ENCODE results near the gene INHA. TPM values are rescaled to one million over a fixed set of nuclear protein-coding genes. Genes with fewer than 3 reads are reported as not detected.
A peak's percentile ranks its signal among the peaks of the same experiment; 100 is the strongest.

Gene INHA
- total RNA-seq, 4 donors from 2014 or later = 0.34 to 3.5 (median 1.5) TPM; not detected in 1

DNA sequence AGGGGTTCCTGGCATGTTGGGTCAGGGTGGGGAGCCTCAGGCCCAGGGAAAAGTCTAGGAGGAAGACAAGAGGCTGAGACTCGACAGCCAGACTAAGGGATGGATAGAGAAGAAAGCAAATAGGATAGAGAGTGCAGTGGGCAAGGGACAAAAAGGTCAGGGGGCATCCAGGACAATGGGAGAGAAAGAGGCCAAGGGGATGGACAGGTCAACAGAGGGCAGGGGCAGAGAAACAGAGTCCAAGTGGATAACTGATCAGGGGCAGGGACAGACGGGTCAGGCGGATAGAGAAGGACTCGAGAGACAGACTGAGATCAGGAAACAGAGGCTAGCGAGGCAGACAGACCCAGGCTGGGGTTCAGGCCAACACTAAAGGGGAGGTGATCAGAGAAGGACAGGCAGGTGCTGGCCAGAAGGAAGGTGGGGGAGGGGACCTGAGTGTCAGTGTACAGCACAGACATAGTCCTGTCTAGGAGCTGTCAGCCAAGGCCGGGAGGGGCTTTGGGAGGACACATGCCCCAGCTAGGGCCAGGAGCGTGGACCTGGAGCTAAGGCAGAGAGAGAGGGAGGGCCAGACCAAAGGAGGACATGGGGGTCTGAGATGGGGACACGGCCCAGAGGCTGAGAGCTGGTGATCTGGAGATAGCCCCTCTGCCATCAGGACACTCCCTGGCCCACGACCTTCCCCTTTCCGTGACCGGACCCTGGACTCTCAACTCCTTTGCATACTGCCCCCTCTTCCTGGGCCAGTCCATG lies 45.6 kb upstream of the INHA start:
- H3K4me1 ChIP-seq = peaks cover 21% of the 10 kb centered on the region
- TF ChIP-seq, protein P1, sequence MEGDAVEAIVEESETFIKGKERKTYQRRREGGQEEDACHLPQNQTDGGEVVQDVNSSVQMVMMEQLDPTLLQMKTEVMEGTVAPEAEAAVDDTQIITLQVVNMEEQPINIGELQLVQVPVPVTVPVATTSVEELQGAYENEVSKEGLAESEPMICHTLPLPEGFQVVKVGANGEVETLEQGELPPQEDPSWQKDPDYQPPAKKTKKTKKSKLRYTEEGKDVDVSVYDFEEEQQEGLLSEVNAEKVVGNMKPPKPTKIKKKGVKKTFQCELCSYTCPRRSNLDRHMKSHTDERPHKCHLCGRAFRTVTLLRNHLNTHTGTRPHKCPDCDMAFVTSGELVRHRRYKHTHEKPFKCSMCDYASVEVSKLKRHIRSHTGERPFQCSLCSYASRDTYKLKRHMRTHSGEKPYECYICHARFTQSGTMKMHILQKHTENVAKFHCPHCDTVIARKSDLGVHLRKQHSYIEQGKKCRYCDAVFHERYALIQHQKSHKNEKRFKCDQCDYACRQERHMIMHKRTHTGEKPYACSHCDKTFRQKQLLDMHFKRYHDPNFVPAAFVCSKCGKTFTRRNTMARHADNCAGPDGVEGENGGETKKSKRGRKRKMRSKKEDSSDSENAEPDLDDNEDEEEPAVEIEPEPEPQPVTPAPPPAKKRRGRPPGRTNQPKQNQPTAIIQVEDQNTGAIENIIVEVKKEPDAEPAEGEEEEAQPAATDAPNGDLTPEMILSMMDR (IDR thresholded peaks at IDR 0.05) = no peak
- TF ChIP-seq POLR2AphosphoS5 (IDR thresholded peaks at IDR 0.05) = no peak
- no peak for TF ChIP-seq EP300 (IDR thresholded peaks at IDR 0.05)
- no peak for TF ChIP-seq POLR2A (IDR thresholded peaks at IDR 0.05)
- no peaks in the 10 kb centered on the region for H3K9me3 ChIP-seq
- WGBS = 68% methylated on average over 9 of the region's 11 CpGs
- H3K27me3 ChIP-seq = peaks cover 89% of the 10 kb centered on the region
- DNase-seq (ENCODE audit: low spot score in 2 of 2) = no peak
- no peak overlapping the region for H3K4me3 ChIP-seq
- no peak overlapping the region for H3K27ac ChIP-seq
- no peaks in the 10 kb centered on the region for H3K36me3 ChIP-seq

DNA sequence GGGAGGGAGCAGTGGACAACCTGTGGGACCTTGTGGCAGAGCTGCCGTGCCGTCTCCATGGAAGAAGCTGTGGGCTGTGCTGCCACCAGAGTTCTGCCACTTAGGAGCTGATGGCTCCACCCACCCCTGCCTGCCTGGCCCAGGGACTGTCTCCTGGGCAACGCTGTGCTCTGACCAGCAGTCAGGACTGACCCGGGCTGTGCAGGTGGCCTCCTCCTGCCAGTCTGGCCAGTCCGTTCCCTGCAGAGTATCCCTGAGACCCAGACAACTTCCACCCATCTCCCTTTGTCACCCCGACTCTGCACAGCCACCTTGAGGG lies 45.1 kb upstream of the INHA start:
- Histone ChIP-seq H3K27me3 (peaks cover 89% of the 10 kb centered on the region), H3K9me3 (no peaks in the 10 kb centered on the region), H3K36me3 (no peaks in the 10 kb centered on the region), H3K4me1 (peaks cover 19% of the 10 kb centered on the region), H3K27ac (no peak overlapping the region), H3K4me3 (no peak overlapping the region)
- WGBS = 52% methylated on average over 3 of the region's 6 CpGs
- DNase-seq (ENCODE audit: low spot score in 2 of 2) = no peak
- TF ChIP-seq POLR2AphosphoS5 (IDR thresholded peaks at IDR 0.05) (no peak), EP300 (IDR thresholded peaks at IDR 0.05) (no peak), POLR2A (IDR thresholded peaks at IDR 0.05) (no peak)
- TF ChIP-seq, protein P1 (IDR thresholded peaks at IDR 0.05) = no peak

DNA sequence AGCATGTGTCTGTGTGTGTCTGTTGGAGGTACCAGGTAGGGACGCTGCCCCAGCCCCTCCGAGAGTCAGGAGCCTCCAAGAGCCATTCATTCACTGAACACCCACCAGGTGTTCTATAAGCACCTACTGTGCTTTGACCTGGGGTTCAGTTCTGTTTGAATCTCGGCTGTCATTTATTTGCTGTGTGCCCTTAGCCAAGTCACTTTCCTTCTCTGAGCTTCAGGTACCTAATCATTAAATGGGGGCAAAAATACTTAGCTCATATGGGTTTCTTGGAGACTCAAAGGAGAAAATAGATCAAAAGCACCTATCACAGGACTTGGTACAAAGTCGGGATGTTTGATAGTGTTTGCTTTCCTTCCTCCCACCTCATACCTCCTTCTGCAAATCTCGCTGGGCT lies 44.6 kb upstream of the INHA start:
- no peak for DNase-seq (ENCODE audit: low spot score in 2 of 2)
- no peaks in the 10 kb centered on the region for H3K9me3 ChIP-seq
- no peak overlapping the region for H3K27ac ChIP-seq
- H3K4me3 ChIP-seq = no peak overlapping the region
- TF ChIP-seq POLR2A (IDR thresholded peaks at IDR 0.05) (no peak), EP300 (IDR thresholded peaks at IDR 0.05) (no peak), POLR2AphosphoS5 (IDR thresholded peaks at IDR 0.05) (no peak)
- TF ChIP-seq, protein P1 (IDR thresholded peaks at IDR 0.05) = no peak
- 54% methylated on average over 5 of the region's 5 CpGs for WGBS
- no peaks in the 10 kb centered on the region for H3K36me3 ChIP-seq
- peaks cover 15% of the 10 kb centered on the region for H3K4me1 ChIP-seq
- H3K27me3 ChIP-seq = peaks cover 88% of the 10 kb centered on the region

DNA sequence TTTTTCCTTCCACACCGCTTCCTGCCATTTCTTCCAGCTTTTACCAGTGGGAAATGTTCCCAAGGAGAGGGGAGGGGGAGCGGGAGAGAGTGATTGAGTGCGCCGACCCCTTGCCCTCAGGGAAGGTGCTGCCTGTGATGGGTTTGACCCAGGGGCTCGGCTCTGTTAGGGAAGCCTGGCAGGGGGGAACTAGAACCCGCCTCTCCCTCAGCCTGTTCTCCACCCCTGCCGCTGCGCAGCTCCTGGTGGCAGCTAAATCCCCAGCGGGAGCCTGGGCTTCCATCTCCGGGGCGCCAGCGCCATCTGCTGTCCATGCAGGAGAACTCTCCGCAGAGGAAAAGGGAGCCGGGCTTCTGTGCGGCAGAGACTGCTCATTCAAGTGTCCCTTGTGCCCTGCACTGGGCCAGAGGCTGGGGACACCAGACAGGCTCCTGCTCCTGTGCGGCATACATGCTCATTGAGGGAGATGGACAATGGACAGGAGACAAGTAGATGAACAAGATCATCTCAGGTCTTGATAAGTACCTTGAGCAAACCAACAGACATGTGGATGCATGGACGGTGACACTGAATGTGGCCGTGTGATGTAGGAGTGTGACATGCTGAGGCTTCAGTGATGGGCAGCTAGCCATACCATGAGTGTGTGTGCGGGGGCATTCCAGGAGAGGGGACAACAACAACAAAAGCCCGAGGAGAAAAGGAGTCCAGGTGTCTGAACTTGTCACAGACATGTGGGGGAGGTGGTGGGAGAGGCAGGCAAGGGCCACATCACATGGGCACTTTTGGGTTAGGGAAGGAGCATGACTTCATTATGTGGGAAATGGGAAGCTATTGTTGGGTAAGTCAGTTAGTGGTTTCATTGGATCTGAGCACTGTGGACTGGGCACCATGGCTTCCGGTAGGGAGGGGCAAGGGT lies 41.8 kb upstream of the INHA start:
- H3K27ac ChIP-seq = no peak overlapping the region
- no peak overlapping the region for H3K4me3 ChIP-seq
- DNase-seq (ENCODE audit: low spot score in 2 of 2) = peak; percentile 88 to 92
- WGBS = 15% methylated on average over 21 of the region's 21 CpGs
- H3K27me3 ChIP-seq = peaks cover 60% of the 10 kb centered on the region
- H3K4me1 ChIP-seq = peaks cover 5% of the 10 kb centered on the region
- no peaks in the 10 kb centered on the region for H3K9me3 ChIP-seq
- H3K36me3 ChIP-seq = no peaks in the 10 kb centered on the region
- TF ChIP-seq, protein P1 (IDR thresholded peaks at IDR 0.05) = peak; percentile 94 to 95
- TF ChIP-seq EP300 (IDR thresholded peaks at IDR 0.05) (no peak), POLR2AphosphoS5 (IDR thresholded peaks at IDR 0.05) (no peak)
